C4-2B (cell line): ENCODE results near the gene PRKAG2.

Experiments
- H3K27ac ChIP-seq: fragments of 450-650 bp; 2 replicates; pipeline ENCODE4 v1.5.1; 2017
- ZFX ChIP-seq: fragments of 450-650 bp; IDR thresholded peaks from 2 replicates; pipeline ENCODE4 v1.6.1; 2017
- TF ChIP-seq, protein P1 (sequence below): fragments of 450-650 bp; conservative IDR thresholded peaks from 2 replicates; pipeline ENCODE4 v1.5.1; 2017; ENCODE audit warnings: mild to moderate bottlenecking

The PRKAG2 gene

DNA sequence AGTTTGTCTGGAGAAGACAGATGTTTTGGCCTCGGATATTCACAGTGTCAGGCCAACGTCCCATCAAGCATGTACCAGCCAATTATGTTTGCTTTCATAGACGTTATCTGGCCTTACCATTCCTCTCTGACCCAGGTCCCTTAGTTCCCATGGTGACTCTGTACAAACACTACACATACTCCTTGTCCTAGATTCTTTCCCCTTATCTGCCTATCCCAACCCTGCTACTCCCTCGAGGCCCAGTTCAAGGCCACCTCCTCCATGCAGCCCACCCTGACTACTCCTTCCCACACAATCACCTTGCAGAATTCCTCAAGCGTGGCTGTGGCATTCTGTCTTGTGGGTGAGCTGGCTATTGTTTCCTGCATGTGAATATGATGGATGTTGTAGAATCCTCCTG is 155.2 kb downstream of the PRKAG2 start:
- TF ChIP-seq, protein P1, sequence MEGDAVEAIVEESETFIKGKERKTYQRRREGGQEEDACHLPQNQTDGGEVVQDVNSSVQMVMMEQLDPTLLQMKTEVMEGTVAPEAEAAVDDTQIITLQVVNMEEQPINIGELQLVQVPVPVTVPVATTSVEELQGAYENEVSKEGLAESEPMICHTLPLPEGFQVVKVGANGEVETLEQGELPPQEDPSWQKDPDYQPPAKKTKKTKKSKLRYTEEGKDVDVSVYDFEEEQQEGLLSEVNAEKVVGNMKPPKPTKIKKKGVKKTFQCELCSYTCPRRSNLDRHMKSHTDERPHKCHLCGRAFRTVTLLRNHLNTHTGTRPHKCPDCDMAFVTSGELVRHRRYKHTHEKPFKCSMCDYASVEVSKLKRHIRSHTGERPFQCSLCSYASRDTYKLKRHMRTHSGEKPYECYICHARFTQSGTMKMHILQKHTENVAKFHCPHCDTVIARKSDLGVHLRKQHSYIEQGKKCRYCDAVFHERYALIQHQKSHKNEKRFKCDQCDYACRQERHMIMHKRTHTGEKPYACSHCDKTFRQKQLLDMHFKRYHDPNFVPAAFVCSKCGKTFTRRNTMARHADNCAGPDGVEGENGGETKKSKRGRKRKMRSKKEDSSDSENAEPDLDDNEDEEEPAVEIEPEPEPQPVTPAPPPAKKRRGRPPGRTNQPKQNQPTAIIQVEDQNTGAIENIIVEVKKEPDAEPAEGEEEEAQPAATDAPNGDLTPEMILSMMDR, result no peak
- no peak for TF ChIP-seq ZFX
- no peak overlapping the region for H3K27ac ChIP-seq

DNA sequence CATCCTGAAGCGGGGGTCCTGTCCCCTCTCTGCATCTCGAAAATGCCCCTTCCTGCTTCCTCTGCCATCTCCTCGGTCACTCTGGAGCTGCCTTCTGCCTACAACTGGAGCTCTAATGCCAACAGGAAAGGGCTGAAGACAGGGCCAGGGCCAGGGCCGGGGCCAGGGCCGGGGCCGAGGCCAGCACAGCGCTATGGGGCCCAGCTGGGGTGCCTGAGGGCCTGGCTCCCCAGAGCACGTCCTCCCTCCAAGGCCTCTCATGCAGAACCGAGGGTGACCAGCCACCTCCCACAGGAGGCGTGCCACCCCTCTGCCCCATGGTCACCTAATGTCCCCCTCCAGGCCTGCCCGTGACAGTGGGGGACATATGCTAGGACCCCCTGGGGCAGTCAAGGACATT is 155.7 kb downstream of the PRKAG2 start:
- no peak for TF ChIP-seq ZFX
- TF ChIP-seq, protein P1, result no peak
- no peak overlapping the region for H3K27ac ChIP-seq

DNA sequence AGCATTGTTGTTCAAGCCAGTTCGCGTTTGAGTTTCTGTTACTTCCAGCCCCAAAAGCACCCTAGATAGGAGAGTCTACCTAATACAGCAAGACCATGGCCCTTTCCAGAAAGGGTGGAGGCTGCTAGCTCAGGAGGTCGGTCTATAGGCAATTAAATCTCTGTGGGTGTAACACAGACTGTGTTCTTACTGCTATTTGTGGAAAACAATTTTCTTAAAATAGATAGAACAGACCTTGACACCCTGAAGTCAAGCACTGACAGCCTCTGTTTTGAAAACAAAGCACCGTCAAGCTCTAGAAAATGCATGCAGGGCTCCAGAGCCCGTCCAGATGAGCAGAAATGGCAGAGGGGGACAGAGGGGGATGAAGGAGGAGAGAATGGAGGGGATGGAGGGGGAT is 156.6 kb downstream of the PRKAG2 start:
- TF ChIP-seq, protein P1, result no peak
- no peak for TF ChIP-seq ZFX
- H3K27ac ChIP-seq, result no peak overlapping the region

DNA sequence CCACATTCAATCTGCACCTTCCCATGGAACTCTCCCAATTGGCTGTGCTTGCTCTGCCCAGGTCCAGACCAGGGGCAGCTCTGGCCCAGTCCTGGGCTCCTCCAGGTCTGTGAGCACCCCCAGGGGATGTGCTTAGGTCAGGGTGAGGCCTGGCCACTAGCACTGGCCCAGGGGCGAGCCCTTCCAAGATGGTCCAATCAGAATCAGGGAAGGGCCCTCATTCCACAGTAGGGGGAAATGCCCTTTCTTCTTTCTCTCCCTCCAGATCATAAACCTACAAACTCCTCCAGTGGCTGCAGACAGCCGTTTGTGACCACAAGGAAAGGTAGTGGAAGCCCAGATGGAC is 157.0 kb downstream of the PRKAG2 start:
- no peak overlapping the region for H3K27ac ChIP-seq
- TF ChIP-seq ZFX, result no peak
- TF ChIP-seq, protein P1, result no peak

DNA sequence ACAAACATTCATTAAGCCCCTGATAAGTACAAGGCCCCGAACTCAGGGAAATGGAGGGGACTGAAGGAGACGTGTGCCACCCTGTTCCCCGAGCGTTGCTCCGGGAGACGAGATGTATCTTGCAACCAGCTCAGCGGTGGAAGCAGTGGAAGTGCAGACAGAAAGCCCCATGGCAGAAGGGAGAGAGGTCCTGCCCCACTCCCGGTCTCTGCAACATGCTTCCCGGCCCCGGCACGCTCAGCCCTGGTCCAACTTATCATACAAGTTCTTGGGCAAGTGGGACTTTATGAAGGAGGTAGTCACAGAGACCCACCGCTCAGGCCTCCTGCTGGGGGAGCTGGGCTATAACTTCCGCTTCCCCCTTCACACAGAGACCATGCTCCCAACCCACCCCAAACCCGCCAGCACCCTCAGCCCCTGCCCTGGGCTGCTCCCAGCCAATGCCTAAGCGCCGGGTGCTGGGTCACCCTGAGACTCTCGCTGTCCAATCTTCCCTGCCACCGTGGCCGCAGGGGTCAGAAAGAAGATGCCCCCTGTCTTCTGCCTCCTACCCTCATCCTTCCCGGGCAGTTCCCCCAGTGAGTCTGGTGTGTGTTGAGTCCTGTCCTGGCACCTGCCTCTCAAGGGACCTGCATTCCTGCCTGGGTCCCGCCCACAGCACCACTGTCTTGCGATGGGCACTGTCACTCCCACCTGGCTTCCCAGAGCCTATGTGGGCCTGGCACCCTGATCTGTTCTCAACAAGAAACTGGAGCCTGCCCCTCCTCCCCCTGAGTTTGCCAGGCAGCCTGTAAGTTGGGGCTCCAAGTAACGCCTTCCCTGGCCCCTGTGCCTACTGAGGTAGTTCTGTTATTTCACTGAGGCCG is 157.7 kb downstream of the PRKAG2 start:
- H3K27ac ChIP-seq, result no peak overlapping the region
- TF ChIP-seq ZFX, result no peak
- TF ChIP-seq, protein P1, result no peak

DNA sequence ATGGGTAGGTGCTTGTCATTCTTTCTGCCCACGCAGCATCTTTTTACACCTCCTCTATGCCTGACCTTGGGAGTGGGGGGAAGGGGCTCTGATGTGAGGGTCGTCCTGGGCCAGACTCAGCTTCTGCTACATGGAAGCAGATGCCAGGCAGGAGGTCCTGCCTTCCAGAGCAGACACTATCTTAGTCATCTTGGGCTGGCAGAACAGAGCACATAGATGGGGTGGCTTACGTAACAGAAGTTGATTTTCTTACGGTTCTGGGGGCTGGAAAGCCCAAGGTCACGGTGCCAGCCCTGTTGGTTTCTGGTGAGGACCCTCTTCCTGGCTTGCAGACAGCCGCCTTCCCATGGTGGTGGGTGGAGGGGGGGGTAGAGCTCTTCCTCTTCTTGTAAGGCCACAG is 159.0 kb downstream of the PRKAG2 start:
- H3K27ac ChIP-seq, result no peak overlapping the region
- no peak for TF ChIP-seq ZFX
- TF ChIP-seq, protein P1, result no peak

DNA sequence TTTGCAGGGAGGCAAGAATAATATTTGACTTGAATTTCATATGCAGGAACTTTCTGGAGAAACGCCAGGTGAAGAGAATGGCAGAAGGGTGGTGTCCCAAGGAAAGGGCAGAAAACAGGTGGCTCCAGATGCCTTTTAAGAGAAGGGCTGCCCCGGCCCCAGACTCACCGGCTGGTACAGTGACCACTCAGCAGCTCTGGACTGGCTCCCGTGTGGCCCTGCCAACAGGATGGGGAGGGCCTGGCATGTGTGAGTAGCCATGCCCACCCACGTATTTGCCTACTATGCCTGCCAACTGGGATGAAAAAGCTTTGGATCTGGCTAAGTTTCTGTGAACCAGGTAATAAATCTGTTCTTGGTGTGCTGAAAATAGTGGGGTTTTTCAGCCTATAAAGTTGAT is 159.5 kb downstream of the PRKAG2 start:
- H3K27ac ChIP-seq, result no peak overlapping the region
- TF ChIP-seq ZFX, result no peak
- TF ChIP-seq, protein P1, result no peak
